HG03432 (cell line): Measurements from ENCODE around the gene PCDHB9.
"Not testable (repeated sequence)": the region's sequence is repeated elsewhere in the genome, so short reads cannot be mapped to it uniquely, and the experiment has no call there.

Experiments used
- ATAC-seq: cut with Tn5 transposase; IDR thresholded peaks from one replicate; pipeline ENCODE4 v1.9.1; 2021; ENCODE audit warnings: mild to moderate bottlenecking, moderate library complexity; ENCODE audit not compliant: unreplicated experiment

PCDHB9 gene

DNA sequence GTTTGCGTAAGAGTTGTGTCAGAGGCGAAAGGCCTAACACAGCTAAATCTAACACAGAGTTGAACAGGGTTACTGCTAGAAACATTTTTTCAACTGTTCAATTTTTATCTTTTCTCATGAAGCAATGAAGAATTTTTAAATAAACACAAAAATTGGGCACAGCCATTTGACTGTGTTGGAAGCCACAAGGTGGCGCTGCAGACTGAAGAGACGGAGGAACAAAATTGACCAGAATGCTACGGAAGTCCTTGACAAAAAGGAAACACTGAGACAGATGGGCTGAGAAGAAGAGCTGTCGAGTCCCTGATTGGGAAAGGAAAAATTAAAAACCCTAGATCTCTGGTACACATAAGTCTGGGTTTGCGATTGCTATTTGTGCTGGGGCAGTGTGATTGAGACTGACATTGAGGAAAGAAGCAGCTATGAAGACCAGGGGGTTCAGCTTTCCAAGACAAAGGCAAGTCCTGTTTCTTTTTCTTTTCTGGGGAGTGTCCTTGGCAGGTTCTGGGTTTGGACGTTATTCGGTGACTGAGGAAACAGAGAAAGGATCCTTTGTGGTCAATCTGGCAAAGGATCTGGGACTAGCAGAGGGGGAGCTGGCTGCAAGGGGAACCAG, at the start of gene PCDHB9:
PCDHB9 (plus strand) TSS at position 265 of the 616 bp plus-strand sequence; CDS start at position 423, 158 bp downstream.
- ATAC-seq: no peak

DNA sequence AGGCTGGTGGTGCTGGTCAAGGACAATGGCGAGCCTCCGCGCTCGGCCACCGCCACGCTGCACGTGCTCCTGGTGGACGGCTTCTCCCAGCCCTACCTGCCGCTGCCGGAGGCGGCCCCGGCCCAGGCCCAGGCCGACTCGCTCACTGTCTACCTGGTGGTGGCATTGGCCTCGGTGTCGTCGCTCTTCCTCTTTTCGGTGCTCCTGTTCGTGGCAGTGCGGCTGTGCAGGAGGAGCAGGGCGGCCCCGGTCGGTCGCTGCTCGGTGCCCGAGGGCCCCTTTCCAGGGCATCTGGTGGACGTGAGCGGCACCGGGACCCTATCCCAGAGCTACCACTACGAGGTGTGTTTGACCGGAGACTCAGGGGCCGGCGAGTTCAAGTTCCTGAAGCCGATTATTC, 49.6 kb upstream of the PCDHB9 start:
- ATAC-seq: not testable (repeated sequence)

DNA sequence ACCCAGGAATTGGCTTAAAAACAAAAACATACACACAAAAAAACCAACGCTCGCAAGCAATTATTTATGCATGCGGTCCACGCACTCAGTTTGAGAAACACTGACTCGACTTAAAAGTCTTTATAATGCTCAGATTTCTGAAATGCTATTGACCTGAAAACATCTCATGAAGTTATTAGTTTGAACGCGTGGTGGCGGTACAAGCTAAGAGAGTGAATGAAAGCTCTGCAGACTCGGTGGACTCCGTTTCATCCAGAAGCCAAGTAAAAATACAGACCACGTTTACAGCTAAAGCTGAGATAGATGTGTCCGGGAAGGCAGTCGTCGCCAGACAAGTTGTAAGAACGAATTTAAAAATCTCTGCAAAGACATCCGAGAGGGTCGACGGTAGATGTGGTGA, 37.1 kb upstream of the PCDHB9 start, which contains the start of gene PCDHB6:
PCDHB6 (plus strand) TSS at position 246 of the 400 bp plus-strand sequence. CDS start 201 bp downstream, outside the sequence.
- ATAC-seq: no peak

GRCh38 chr5:141150224-141150992, 36.6 kb upstream of the PCDHB9 start:
- no peak for ATAC-seq

DNA sequence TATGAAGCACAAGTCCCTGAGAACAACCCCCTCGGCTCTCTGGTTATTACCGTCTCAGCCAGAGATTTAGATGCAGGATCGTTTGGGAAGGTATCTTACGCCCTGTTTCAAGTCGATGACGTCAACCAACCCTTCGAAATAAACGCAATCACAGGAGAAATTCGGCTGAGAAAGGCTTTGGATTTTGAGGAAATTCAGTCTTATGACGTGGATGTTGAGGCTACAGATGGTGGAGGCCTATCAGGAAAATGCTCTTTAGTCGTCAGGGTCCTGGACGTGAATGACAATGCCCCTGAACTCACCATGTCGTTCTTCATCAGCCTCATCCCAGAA, 36.0 kb upstream of the PCDHB9 start:
- no peak for ATAC-seq

- ATAC-seq: not testable (repeated sequence)
Observed at GRCh38 chr5:141151632-141152031, 35.3 kb upstream of the PCDHB9 start.

DNA sequence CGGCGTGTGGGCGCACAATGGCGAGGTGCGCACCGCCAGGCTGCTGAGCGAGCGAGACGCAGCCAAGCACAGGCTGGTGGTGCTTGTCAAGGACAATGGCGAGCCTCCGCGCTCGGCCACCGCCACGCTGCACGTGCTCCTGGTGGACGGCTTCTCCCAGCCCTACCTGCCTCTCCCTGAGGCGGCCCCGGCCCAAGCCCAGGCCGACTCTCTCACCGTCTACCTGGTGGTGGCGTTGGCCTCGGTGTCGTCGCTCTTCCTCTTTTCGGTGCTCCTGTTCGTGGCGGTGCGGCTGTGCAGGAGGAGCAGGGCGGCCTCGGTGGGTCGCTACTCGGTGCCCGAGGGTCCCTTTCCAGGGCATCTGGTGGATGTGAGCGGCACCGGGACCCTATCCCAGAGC, 34.9 kb upstream of the PCDHB9 start:
- not testable (repeated sequence) for ATAC-seq

DNA sequence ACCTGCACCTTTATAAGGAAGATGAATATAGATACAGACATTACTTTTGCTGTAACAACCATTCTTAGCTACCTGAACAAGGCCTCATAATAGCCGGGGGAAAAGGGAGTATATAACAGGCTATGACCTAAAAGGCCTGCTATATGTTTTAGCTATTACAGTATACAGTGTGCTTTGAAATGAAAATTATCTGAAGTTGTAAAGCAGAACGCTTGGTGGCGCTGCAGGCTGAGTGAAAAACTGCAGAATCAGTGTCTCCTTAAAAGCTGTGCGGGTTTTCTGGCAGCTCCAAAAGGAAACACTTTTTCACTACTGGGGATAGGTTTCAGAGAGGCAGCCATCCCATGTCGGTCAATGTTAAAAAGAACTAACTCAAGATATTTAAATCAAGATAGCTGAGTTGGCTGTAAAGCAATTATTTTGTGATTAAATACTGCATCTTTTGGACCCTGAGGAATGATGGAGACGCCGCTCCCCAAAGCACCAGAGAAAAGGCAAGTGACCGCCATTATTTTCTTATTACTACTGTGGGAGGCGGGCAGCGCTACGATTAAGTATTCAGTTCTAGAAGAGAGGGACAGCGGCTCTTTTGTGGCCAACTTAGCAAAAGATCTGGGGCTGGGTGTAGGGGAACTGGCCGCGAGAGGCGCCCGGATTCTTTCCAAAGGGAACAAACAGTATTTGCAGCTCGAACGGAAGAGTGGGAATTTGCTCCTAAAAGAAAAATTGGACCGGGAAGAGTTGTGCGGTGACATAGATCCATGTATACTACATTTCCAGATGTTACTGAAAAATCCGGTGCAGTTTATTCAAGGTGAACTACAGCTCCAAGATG, 31.2 kb upstream of the PCDHB9 start:
- ATAC-seq: no peak

GRCh38 chr5:141157356-141157755, 29.6 kb upstream of the PCDHB9 start:
- not testable (repeated sequence) for ATAC-seq

- ATAC-seq: not testable (repeated sequence)
Observed at GRCh38 chr5:141157901-141158300, 29.1 kb upstream of the PCDHB9 start.

- no peak for ATAC-seq
Observed at GRCh38 chr5:141172381-141173204, 14.4 kb upstream of the PCDHB9 start, which contains the start of gene PCDHB7. TSS of gene PCDHB7 (plus strand) at chr5:141172644. CDS start at chr5:141172836, 192 bp downstream.

GRCh38 chr5:141174291-141175104, 12.5 kb upstream of the PCDHB9 start:
- not testable (repeated sequence) for ATAC-seq

DNA sequence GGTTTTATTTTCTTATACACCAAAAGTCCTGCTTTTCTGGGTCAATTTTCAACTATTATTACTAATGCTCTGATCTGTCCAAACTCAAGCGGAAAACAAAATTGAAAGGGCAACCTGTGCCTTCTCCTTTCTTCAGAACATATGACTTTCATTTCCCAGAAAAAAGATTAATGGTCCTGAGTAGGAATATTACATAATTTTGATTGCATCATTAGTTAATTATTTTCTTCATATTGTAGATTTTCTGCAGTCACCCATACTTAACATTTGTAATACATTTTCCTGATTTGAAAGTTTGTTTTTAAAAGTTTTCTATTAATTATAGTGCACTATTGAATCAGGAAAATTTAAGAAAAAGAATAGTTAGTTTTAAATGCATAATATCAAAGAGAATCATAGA, 11.0 kb upstream of the PCDHB9 start:
- ATAC-seq: no peak

DNA sequence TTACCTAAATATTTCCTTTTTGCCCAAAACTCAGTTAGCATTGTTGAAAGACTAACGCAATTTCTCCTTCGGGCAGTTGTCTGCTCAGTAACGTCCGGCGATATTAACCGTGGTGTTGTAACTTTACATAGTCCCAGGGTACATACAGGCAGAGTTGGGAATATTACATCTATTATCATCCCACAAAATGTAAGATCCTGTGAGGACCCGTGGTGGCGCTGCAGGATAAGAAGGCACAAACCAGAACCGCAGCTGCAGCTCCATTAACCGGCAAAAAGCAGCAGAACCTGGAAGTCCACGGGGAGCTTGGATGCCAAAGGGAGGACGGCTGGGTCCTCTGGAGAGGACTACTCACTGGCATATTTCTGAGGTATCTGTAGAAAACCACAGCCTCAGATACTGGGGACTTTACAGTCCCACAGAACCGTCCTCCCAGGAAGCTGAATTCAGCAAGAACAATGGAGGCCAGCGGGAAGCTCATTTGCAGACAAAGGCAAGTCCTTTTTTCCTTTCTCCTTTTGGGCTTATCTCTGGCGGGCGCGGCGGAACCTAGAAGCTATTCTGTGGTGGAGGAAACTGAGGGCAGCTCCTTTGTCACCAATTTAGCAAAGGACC, 9.3 kb upstream of the PCDHB9 start, which contains the start of gene PCDHB8:
PCDHB8 (plus strand) TSS at position 214 of the 615 bp plus-strand sequence; CDS start at position 459, 245 bp downstream.
- ATAC-seq: not testable (repeated sequence)

- ATAC-seq: not testable (repeated sequence)
Observed at GRCh38 chr5:141179371-141179770, 7.6 kb upstream of the PCDHB9 start.

DNA sequence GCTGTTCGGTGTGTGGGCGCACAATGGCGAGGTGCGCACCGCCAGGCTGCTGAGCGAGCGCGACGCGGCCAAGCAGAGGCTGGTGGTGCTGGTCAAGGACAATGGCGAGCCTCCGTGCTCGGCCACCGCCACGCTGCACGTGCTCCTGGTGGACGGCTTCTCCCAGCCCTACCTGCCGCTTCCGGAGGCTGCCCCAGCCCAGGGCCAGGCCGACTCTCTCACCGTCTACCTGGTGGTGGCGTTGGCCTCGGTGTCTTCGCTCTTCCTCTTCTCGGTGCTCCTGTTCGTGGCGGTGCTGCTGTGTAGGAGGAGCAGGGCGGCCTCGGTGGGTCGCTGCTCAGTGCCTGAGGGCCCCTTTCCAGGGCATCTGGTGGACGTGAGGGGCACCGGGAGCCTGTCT, 7.1 kb upstream of the PCDHB9 start:
- ATAC-seq: not testable (repeated sequence)

DNA sequence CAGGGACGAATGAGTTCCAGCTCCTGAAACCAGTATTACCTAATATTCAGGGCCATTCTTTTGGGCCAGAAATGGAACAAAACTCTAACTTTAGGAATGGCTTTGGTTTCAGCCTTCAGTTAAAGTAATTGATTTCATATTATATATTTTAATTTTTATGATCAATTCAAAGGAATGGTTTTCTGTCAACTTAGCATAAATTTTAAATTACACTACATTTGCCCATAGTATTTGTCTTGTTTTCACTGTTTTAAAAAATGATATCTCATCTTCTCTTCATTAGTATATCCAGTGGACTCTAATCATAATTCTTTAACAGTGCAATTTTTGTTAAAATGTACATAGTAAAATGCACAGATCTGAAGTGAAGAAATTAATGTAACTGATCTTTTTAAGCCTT, 6.6 kb upstream of the PCDHB9 start:
- ATAC-seq: no peak

DNA sequence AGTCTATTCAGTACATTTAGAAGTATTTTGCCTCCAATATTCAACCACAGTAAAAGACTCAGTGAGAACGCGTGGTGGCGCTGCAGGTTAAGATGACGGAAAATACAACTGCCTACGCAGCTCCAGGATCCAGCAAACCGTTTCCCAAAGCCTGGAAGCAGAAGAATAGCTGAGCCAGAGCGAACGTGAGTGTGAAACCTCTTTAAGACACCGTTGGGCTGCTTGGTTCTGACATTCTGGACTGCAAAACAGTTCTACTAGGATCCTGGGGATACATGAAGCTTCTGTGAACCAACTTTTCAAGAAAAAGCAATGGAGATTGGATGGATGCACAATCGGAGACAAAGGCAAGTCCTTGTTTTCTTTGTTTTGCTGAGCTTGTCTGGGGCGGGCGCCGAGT, 4.7 kb upstream of the PCDHB9 start, which contains the start of gene PCDHB16:
PCDHB16 (plus strand) TSS at position 140 of the 400 bp plus-strand sequence; CDS start at position 313, 173 bp downstream.
- ATAC-seq: no peak
